Right cardiac atrium (tissue), 5 donors: ENCODE measurements around the gene PML. TPM values are rescaled to one million over a fixed set of nuclear protein-coding genes. Genes with fewer than 3 reads are reported as not detected.
A peak's percentile ranks its signal among the peaks of the same experiment; 100 is the strongest.
"Not testable (repeated sequence)": the region's sequence is repeated elsewhere in the genome, so short reads cannot be mapped to it uniquely, and the experiment has no call there.

ENCODE experiments used
- ATAC-seq, 2 donors: fragments of 200-7000 bp; cut with Tn5 transposase; one replicate each; pipeline versions ENCODE4 v1.8.0 to v1.9.1; 2020; ENCODE audit warnings: moderate library complexity in 2 of 2, mild to moderate bottlenecking in 1 of 2
- DNase-seq, 3 donors: peaks; one replicate each; pipeline ENCODE4 v3.0.0-alpha.2; 2020
- H3K27ac ChIP-seq: one replicate; pipeline ENCODE4 v1.5.1; 2013; ENCODE audit warnings: mild to moderate bottlenecking, low read length, control low read depth, moderate library complexity
- H3K27me3 ChIP-seq: one replicate; pipeline ENCODE4 v1.6.1; 2013; ENCODE audit not compliant: control insufficient read depth, insufficient read depth
- H3K4me1 ChIP-seq: one replicate; pipeline ENCODE4 v1.6.1; 2013; ENCODE audit warnings: low read length; ENCODE audit not compliant: control insufficient read depth, insufficient read depth
- H3K4me3 ChIP-seq: one replicate; pipeline ENCODE4 v1.5.1; 2013; ENCODE audit warnings: low read length, control low read depth
- H3K9me3 ChIP-seq: one replicate; pipeline ENCODE4 v1.6.1; 2013; ENCODE audit warnings: low read length; ENCODE audit not compliant: control insufficient read depth
- WGBS: extraction: QIAGEN DNeasy Blood & Tissue Kit; methylation state at CpG from one replicate; pipeline ENCODE4 v1.1.7; 2013; 5-methylcytosine and 5-hydroxymethylcytosine counted together
- intact Hi-C, 4 donors: fragments of 100-400 bp; cut with DNase I; formaldehyde crosslinking; loops; one replicate each; pipeline versions ENCODE4 v1.11.0 to v1.14.0; 2022 to 2023
- polyA plus RNA-seq: library from polyadenylated mRNA; stranded (reverse); fragments of 200-250 nt; gene quantifications from one replicate; pipeline ENCODE4 v1.2.3, GENCODE V29; 2013
- total RNA-seq, 4 donors: library from RNA; stranded (reverse); fragmentation: NEBNext Ultra II Directional; extraction: Animal tissue kit (Norgen Biotek cat#: 25700); gene quantifications; one replicate each; pipeline ENCODE4 v1.2.1, GENCODE V29; 2021
- donor health status: healthy with polysubstance abuse.
- donor health status: DM: no; HTN: yes; CAD: no.
- donor health status: DM: no; HTN: no; CAD: no.
- donor health status: DM: no; HTN: yes; CAD: no; lungs with severe emphysema.
- donor health status: DM: yes; HTN: yes; CAD: no.

The PML gene
- total and polyA plus RNA-seq, 5 donors, result 18.1 to 35.4 (median 24.0) TPM

DNA sequence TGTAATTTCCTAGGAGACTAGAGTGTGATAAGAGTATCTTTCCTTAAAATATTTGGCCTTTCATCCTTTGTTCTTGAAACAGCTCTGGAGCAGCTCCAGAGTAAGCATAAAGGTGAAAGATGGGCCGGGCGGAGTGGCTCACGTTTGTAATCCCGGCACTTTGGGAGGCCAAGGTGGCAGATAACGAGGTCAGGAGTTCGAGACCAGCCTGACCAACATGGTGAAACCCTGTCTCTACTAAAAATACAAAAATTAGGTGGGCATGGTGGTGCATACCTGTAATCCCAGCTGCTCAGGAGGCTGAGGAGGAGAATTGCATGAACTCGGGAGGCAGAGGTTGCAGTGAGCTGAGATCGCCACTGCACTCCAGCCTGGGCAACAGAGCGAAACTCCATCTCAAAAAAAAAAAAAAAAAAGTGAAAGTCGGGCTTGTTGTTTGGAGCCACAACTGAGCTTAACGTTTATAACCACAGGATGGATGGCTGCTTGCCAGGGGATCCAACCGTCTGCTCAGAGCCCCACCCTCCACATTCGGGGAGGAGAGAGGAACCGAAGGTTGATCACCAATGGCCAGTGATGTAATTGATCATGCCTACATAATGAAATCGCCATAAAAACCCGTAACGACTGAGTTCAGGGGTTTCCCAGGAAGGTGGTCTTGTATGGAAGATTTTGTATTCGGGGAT, 18.9 kb upstream of the PML start:
- 54% methylated on average over 18 of the region's 18 CpGs for WGBS
- not testable (repeated sequence) for H3K4me3 ChIP-seq, H3K27me3 ChIP-seq, H3K4me1 ChIP-seq, ATAC-seq, H3K9me3 ChIP-seq, H3K27ac ChIP-seq
- intact Hi-C loops, result loop anchor here in 3 of 4 donors (5.0 to 10.0 kb wide), 4 partner anchors 57 to 349 kb away; no protein-coding TSS in a partner anchor
- peak in 2 of 3 donors; percentile 18 to 39 for DNase-seq

DNA sequence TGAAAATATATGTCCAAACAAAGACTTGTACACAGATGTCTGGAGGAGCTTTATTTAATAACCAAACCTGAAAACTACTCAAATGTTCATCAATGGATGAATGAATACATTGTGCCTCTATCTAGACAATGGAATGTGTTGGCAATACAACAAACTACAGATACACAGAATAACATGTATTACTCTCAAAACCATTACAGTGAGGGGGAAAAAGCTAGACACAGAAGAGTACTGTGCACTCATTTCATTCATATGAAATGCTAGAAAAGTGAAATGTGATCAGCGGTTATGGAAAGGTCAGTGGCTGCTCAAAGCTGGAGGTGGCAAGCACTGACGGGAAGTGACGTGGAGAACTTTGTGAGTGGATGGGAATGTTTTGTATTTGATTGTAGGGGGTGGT, 15.6 kb upstream of the PML start:
- no peaks in the 10 kb centered on the region for H3K9me3 ChIP-seq
- H3K27me3 ChIP-seq, result no peaks in the 10 kb centered on the region
- DNase-seq (no peak), ATAC-seq (no peak)
- H3K4me3 ChIP-seq, result no peak overlapping the region
- no peak overlapping the region for H3K27ac ChIP-seq
- H3K4me1 ChIP-seq, result peaks cover 15% of the 10 kb centered on the region
- intact Hi-C loops, result loop anchor here in 3 of 4 donors (5.0 to 10.0 kb wide), 4 partner anchors 53 to 346 kb away; no protein-coding TSS in a partner anchor
- 88% methylated on average over 3 of the region's 3 CpGs for WGBS

DNA sequence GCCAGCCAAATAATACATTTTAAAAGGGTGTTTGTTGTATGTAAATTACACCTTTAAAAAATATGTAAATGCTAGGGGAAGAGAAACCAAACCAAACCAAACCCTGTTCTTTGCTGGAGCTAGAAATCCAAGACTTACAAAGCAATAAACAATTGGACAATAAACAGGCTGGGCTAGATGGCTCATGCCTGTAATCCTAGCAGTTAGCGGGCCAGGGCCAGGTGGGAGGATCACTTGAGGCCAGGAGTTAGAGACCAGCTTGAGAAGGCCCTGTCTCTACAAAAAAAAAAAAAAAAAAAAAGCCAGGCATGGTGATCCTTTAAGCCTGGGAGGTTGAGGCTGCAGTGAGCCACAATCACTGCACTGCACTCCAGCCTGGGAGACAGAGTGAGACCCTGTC, 14.9 kb upstream of the PML start:
- intact Hi-C loops, result loop anchor here in 3 of 4 donors (5.0 to 10.0 kb wide), 4 partner anchors 53 to 345 kb away; no protein-coding TSS in a partner anchor
- ATAC-seq (no peak), DNase-seq (no peak)
- Histone ChIP-seq H3K27me3 (no peaks in the 10 kb centered on the region), H3K27ac (no peak overlapping the region), H3K9me3 (no peaks in the 10 kb centered on the region), H3K4me3 (no peak overlapping the region), H3K4me1 (peaks cover 21% of the 10 kb centered on the region)
- 96% methylated on average over 1 of the region's 1 CpG for WGBS

DNA sequence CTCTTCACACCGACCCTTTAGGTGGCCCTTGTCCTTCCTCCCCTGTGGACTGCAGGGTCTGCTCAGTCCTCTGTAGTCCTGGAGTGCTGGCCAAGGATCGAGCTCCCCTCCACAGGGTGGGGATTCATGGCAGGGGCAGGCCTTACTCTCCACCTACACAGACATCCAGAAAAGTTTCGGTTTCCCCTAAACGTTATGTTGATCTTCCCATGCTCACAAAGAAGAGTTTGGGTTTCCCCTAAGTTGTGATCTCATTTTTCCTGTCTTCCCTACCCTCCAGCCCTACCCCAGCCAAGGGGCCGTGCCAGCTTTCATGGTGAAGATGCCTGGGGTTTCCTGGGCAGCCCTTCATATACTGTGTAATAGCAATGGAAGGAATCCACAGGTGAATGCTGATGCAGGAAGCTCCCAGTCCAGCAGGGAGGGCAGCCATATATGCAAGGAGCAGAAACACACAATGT, 12.7 kb upstream of the PML start:
- no peaks in the 10 kb centered on the region for H3K9me3 ChIP-seq
- H3K27me3 ChIP-seq, result no peaks in the 10 kb centered on the region
- ATAC-seq, result peak; percentile 2 to 11
- no peak overlapping the region for H3K4me3 ChIP-seq
- peak overlapping the region; percentile 98 for H3K27ac ChIP-seq
- intact Hi-C loops, result no loop called here
- no peak for DNase-seq
- 17% methylated on average over 5 of the region's 5 CpGs for WGBS
- H3K4me1 ChIP-seq, result peaks cover 36% of the 10 kb centered on the region

DNA sequence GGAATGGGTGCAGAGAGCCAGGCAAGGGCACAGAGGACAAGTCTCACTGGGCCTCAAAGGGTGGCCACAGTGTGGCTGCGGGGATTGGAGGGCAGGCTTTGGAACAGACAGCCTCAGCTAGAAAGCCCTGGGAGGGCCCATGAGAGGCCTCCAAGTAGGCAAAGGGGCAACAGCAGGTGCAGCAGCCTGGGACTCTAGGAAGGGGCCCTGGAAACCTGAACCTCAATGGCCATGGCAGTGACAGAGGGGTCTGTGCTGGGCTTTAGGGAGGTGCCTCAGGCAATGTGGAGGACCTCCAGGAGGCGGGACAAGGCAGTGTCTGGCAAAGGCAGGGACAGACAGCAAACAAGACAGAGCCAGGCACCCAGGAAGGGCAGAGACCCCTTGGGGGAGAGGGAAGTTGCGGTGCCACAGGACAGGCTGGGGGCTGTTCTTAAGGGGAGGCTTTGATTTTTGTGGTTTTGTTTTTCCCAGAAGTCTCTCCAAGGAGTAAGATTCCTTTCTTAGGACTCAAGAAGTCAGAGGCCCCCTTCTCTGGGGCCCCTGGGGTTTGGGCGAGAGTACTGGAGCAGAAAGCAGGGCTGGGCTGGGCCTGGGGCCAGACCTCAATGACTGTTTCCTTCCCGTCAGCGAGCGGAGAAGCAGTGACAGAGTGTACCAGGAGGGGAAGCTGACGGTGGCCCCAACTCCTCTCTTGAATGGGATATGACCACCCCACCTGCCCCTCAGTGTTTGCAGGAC, 12.1 kb upstream of the PML start:
- Histone ChIP-seq H3K27ac (peak overlapping the region; percentile 98), H3K9me3 (no peaks in the 10 kb centered on the region), H3K4me3 (no peak overlapping the region), H3K27me3 (no peaks in the 10 kb centered on the region), H3K4me1 (peaks cover 39% of the 10 kb centered on the region)
- ATAC-seq (peak; percentile 92 to 94), DNase-seq (peak; percentile 93 to 96 (median 94))
- WGBS, result 6% methylated on average over 8 of the region's 8 CpGs
- intact Hi-C loops, result no loop called here

DNA sequence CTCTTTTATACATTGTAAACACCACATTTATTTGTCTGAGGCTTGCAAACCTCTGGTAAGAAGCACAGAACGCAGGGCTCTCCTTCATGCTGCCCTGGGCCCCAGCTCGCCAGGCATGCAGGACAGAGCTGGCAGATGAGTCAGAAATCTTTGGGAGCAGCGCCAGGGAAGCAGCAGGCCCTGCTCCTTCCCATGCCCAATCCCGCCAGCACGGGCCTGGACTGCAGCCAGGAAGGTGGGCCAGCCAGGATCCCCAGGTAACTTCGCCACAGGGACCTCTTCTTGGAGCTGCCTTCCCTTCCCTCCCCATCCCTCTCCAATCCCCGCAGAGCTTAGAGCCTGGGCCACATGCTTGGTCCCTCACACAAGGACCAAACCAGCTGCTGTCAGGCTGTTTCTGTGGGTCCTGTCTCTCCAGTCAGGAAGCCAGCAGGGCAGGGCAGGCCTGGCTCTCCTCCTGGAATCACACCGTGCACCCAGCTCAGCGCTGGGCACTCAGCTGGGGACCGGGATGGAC, 11.2 kb upstream of the PML start:
- peak overlapping the region; percentile 98 for H3K27ac ChIP-seq
- H3K4me3 ChIP-seq, result no peak overlapping the region
- peaks cover 39% of the 10 kb centered on the region for H3K4me1 ChIP-seq
- WGBS, result 21% methylated on average over 10 of the region's 10 CpGs
- intact Hi-C loops, result no loop called here
- no peaks in the 10 kb centered on the region for H3K9me3 ChIP-seq
- ATAC-seq, result peak; percentile 57 to 67
- no peaks in the 10 kb centered on the region for H3K27me3 ChIP-seq
- DNase-seq, result peak; percentile 76 to 85 (median 83)

DNA sequence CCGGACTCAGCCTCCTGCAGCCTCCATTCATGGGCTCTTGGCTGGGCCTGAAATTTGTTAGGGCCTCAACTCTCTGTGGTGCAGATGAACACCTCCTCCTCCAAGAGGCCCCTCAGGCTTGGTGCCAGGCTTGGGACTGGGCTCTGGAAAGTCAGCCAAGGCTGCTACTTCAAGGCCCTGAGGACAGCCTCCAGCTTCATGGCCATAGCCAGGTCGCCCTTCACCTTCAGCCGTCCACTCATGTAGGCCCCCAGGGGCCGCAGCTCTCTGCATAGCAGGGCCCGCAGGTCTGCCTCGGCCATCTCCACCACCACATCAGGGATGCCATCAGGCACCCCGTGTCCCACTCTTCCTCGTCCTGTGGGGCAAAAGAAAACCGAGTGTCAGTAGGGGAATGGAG, 10.7 kb upstream of the PML start:
- WGBS, result 83% methylated on average over 9 of the region's 9 CpGs
- Histone ChIP-seq H3K4me1 (peaks cover 39% of the 10 kb centered on the region), H3K9me3 (no peaks in the 10 kb centered on the region), H3K27me3 (no peaks in the 10 kb centered on the region), H3K27ac (peak overlapping the region; percentile 98), H3K4me3 (no peak overlapping the region)
- ATAC-seq (no peak), DNase-seq (peak; percentile 29 to 69 (median 66))
- intact Hi-C loops, result no loop called here

DNA sequence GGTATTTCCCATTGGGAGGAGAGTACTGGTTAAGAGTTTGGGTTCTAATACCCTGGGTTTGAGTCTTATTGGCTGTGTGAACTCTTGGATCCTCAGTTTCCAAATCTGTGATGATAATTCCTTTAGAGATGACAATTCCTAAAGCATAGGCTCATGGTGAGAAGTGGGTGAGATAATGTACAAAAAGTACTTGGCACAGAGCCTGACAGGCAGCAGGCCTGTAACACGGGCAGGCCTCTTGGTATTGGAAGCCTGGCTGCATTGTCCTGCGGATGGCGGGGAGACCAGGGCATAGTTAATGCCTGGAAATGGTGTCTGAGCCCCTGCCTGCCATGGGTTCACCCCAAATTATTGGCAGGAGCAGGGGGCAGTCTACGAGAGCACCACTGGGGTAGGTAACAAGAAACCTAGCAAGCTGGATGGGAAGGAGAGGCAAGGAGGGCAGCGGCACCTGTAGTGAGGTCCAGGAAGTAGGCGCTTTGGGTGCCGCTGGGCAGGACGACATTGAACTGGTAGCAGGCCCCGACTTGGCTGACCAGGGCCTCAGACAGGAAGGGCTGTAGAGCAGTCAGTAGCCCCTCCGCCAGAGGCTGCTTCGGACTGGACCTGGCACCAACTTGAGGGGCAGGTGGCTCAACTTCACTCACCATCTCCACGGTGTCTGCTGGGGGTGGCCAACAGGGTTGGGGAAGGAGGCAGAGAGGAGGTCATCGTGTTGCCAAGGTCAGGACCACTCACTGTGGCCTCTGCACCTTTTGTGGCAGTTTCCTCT, 10.1 kb upstream of the PML start:
- Histone ChIP-seq H3K27ac (peak overlapping the region; percentile 98), H3K4me3 (no peak overlapping the region), H3K9me3 (no peaks in the 10 kb centered on the region), H3K27me3 (no peaks in the 10 kb centered on the region), H3K4me1 (peaks cover 43% of the 10 kb centered on the region)
- 66% methylated on average over 13 of the region's 13 CpGs for WGBS
- peak in 1 of 3 donors; percentile 49 for DNase-seq
- intact Hi-C loops, result no loop called here
- no peak for ATAC-seq

DNA sequence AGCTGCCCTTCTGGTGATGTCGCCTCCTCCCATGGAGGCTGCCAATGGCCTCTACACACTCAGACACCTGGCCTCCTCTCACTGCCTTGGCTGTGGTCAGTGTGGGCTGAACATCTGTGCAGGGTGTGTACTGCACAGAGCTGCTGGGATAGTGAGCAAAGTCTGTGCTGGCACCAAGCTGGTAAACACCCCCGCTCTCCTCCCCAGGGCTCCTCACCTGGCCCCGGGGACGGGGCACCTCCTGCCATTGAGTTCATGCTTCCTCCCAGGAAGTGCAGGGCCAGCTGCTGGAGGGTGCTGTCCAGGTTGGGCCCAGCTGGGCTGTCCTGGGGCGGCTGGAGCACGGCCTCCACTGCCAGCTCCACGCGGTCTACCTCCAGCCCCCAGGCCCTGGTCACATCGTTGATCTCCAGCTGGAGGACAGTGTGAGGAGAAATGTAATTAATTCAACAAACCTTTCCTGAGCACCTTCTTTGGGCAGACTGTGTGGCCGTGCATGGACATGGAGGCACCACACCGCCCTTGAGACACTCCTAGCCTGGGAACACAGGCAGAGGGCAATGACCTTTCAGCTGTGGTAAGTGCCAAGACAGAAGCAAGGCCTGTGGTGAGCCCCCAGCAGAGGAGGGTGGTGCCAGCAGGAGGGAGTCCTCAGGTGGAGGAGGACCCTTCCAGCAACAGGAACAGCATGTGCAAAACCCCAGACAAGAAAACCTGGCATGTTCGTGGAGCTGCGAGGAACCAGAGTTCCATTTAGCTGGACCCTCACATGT, 9.2 kb upstream of the PML start:
- peak in 1 of 3 donors; percentile 39 for DNase-seq
- WGBS, result 81% methylated on average over 13 of the region's 13 CpGs
- peaks cover 46% of the 10 kb centered on the region for H3K4me1 ChIP-seq
- intact Hi-C loops, result no loop called here
- H3K27ac ChIP-seq, result peak overlapping the region; percentile 10
- ATAC-seq, result no peak
- H3K9me3 ChIP-seq, result no peaks in the 10 kb centered on the region
- H3K27me3 ChIP-seq, result no peaks in the 10 kb centered on the region
- H3K4me3 ChIP-seq, result no peak overlapping the region
